Thoracic aorta (tissue), 2 donors: Measurements from ENCODE around the gene SRRD. TPM values are rescaled to one million over a fixed set of nuclear protein-coding genes. Genes with fewer than 3 reads are reported as not detected.

ENCODE experiments used
- ATAC-seq: fragments of 150-250 bp; one replicate; pipeline ENCODE4 v1.8.0; 2017; ENCODE audit warnings: low read depth; ENCODE audit not compliant: insufficient number of reproducible peaks, low FRiP score
- DNase-seq: peaks from one replicate; pipeline ENCODE4 v3.0.0-alpha.2; 2020; ENCODE audit warnings: low spot score
- H3K27ac ChIP-seq, 2 donors: fragments of 200-600 bp; sonication (generic); 1 replicate in 1 of 2; 2 replicates in 1 of 2; pipeline ENCODE4 v1.5.1; 2016; ENCODE audit warnings: mild to moderate bottlenecking in 2 of 2, moderate library complexity in 2 of 2
- H3K27me3 ChIP-seq: fragments of 200-600 bp; sonication (generic); replicated peaks from 2 replicates; pipeline ENCODE4 v1.6.0; 2016; ENCODE audit warnings: mild to moderate bottlenecking; ENCODE audit not compliant: insufficient read depth
- H3K36me3 ChIP-seq: fragments of 200-600 bp; sonication (generic); one replicate; pipeline ENCODE4 v1.5.1; 2016
- H3K4me1 ChIP-seq, 2 donors: fragments of 200-600 bp; sonication (generic); 1 replicate in 1 of 2; 2 replicates in 1 of 2; pipeline versions ENCODE4 v1.5.1 to v1.6.0; 2016; ENCODE audit warnings: low read depth in 2 of 2, mild to moderate bottlenecking in 1 of 2; ENCODE audit not compliant: control insufficient read depth in 1 of 2
- H3K4me3 ChIP-seq: fragments of 200-600 bp; sonication (generic); 2 replicates; pipeline ENCODE4 v1.5.1; 2016; ENCODE audit warnings: mild to moderate bottlenecking
- H3K9me3 ChIP-seq: fragments of 200-600 bp; sonication (generic); 2 replicates; pipeline ENCODE4 v1.5.1; 2016
- CTCF ChIP-seq: fragments of 200-600 bp; sonication (generic); IDR thresholded peaks from one replicate; pipeline ENCODE4 v1.5.1; 2019; ENCODE audit warnings: antibody characterized with exemption
- total RNA-seq, 2 donors: library from RNA; depleted of rRNA; stranded (reverse); fragments of >200 nt; gene quantifications; one replicate each; pipeline versions ENCODE4 v1.1.0 to v1.2.3, GENCODE V29; 2016

The SRRD gene
- total RNA-seq, 2 donors from 2014 or later = 8.3 to 31.3 TPM

- no peak overlapping the region for H3K27ac ChIP-seq
- H3K9me3 ChIP-seq = no peaks in the 10 kb centered on the region
- no peak for DNase-seq
- ATAC-seq = no peak
- H3K27me3 ChIP-seq = no peaks in the 10 kb centered on the region
- H3K4me1 ChIP-seq = no peaks in the 10 kb centered on the region
- peaks cover 52% of the 10 kb centered on the region for H3K36me3 ChIP-seq
- H3K4me3 ChIP-seq = no peak overlapping the region
- no peak for TF ChIP-seq CTCF
Measured at GRCh38 chr22:26463688-26464087, 20.0 kb upstream of the SRRD start.

- TF ChIP-seq CTCF = no peak
- no peaks in the 10 kb centered on the region for H3K9me3 ChIP-seq
- ATAC-seq = no peak
- DNase-seq = no peak
- H3K36me3 ChIP-seq = peaks cover 57% of the 10 kb centered on the region
- no peak overlapping the region for H3K27ac ChIP-seq
- H3K27me3 ChIP-seq = no peaks in the 10 kb centered on the region
- H3K4me3 ChIP-seq = no peak overlapping the region
- H3K4me1 ChIP-seq = no peaks in the 10 kb centered on the region
Measured at GRCh38 chr22:26464312-26464711, 19.4 kb upstream of the SRRD start.

GRCh38 chr22:26466196-26466595 is 17.5 kb upstream of the SRRD start:
- H3K27me3 ChIP-seq = no peaks in the 10 kb centered on the region
- no peak overlapping the region for H3K27ac ChIP-seq
- ATAC-seq (no peak), DNase-seq (no peak)
- no peaks in the 10 kb centered on the region for H3K9me3 ChIP-seq
- H3K36me3 ChIP-seq = peaks cover 74% of the 10 kb centered on the region
- no peaks in the 10 kb centered on the region for H3K4me1 ChIP-seq
- no peak for TF ChIP-seq CTCF
- no peak overlapping the region for H3K4me3 ChIP-seq

GRCh38 chr22:26470807-26471206 is 12.9 kb upstream of the SRRD start:
- ATAC-seq = no peak
- peaks cover 63% of the 10 kb centered on the region for H3K36me3 ChIP-seq
- TF ChIP-seq CTCF = no peak

GRCh38 chr22:26471522-26471921 is 12.2 kb upstream of the SRRD start:
- no peaks in the 10 kb centered on the region for H3K4me1 ChIP-seq
- no peaks in the 10 kb centered on the region for H3K9me3 ChIP-seq
- no peak for DNase-seq
- H3K27me3 ChIP-seq = no peaks in the 10 kb centered on the region
- no peak for ATAC-seq
- H3K27ac ChIP-seq = no peak overlapping the region
- no peak for TF ChIP-seq CTCF
- no peak overlapping the region for H3K4me3 ChIP-seq
- H3K36me3 ChIP-seq = peaks cover 56% of the 10 kb centered on the region

More at GRCh38 chr22:26470807-26471206, 12.9 kb upstream of the SRRD start:
- Histone ChIP-seq H3K4me3 (no peak overlapping the region), H3K27ac (no peak overlapping the region), H3K27me3 (no peaks in the 10 kb centered on the region), H3K4me1 (no peaks in the 10 kb centered on the region), H3K9me3 (no peaks in the 10 kb centered on the region)
- DNase-seq = no peak
